ENCODE results near the gene NEMP1.
"Not testable (repeated sequence)": the region's sequence is repeated elsewhere in the genome, so short reads cannot be mapped to it uniquely, and the experiment has no call there.

NEMP1 gene

GRCh38 chr12:57031138-57031725 lies 47.4 kb downstream of the NEMP1 start:
- DNase-seq = no peak

DNA sequence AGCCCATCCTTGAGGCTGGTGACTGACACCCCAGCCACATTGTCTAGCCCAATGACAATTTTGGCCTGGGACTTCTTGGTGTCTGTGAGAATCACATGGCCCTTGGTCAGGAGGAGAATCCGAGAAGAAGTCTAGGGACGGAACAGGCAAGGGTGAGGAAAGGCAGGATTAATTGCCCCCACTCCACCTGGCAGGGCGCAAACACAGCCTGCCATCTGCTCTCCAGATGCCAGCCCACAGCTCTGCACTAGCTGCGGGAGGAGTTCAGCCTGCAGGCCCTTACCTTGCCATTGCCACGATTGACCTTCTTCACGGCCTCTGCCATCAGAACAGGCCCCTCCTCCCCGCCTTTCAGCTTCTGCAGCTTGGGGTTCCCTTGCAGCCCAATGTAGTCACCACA lies 49.1 kb downstream of the NEMP1 start:
- no peak for DNase-seq

- DNase-seq = peak in 1 of 56 donors; percentile 22
These were observed 50.8 kb downstream of the NEMP1 start for GRCh38 chr12:57027805-57028153.

GRCh38 chr12:57027011-57027804 lies 51.4 kb downstream of the NEMP1 start:
- DNase-seq = peak in 1 of 56 donors; percentile 10

GRCh38 chr12:57025196-57025595 lies 53.4 kb downstream of the NEMP1 start:
- no peak for DNase-seq

GRCh38 chr12:57022324-57022723 lies 56.3 kb downstream of the NEMP1 start:
- DNase-seq = not testable (repeated sequence)

DNA sequence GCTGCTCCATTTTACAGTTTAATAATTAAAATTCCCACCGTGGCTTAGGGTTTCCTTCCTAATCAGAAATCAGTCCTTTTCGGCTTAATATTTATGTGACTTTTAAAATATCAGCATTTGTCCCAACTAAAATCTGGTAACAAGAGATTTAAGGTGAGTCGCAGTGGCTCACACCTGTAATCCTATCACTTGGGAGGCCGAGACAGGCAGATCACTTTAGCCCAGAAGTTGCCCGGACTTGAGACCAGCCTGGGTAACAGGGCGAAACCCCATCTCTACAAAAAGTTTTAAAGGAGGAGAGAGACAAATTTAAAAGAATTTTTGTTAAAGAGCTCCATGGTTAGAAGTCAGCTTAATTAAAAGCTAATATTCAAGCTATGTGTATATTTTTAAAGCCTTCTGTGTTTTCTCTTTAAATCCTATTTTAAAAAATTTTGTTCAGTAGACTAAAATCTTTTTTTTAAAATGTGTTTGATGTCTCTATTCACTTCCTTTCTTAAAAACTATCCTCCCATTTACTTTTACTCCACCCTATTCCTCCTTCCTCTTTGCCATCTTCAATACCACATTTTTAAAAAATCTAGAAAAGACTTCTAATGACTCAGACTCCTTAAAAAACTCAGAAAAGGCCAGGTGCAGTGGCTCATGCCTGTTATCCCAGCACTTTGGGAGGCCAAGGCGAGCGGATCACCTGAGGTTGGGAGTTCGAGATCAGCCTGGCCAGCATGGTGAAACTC lies 58.4 kb downstream of the NEMP1 start:
- no peak for DNase-seq

- DNase-seq = no peak
These were observed 59.7 kb downstream of the NEMP1 start for GRCh38 chr12:57018906-57019305.

DNA sequence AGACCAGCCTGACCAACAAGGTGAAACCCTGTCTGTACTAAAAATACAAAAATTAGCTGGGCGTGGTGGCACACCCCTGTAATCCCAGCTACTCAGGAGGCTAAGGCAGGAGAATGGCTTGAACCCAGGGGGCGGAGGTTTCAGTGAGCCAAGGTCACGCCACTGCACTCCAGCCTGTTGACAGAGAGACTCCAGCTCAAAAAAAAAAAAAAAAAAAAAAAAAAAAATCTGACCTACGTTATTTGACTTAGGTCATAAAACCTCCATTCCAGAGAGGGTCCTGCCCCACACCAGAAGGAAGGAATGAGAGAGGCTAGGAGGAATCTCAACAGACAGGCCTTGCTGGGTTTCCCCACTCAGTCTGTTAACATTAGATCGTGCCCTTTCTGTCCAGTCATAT lies 60.2 kb downstream of the NEMP1 start:
- DNase-seq = not testable (repeated sequence)

DNA sequence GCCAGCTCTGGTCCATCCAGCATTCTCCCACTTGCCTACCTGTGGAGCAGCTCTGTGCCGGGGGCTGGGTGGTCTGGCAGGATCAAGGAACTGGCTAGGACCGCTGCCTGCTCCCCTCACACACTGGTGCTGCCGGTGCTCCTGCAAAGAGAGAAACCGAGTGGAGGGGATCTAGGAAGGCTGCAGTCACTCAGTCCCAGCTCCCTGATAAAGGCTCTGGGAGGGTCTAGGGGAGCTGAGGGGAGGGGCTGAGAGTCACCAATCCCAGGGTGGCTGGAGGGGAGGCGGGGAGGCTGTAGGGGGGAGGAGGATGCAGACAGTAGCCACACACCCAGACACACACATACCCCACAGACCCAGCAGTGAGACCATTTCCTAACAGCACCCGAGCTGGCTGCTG lies 62.2 kb downstream of the NEMP1 start, which contains the start of gene TAC3:
Gene TAC3, minus strand, starts transcription at position 182 of the 400 bp plus-strand sequence. CDS start 732 bp downstream, outside the sequence.
- DNase-seq = no peak

GRCh38 chr12:57012600-57013465 lies 65.8 kb downstream of the NEMP1 start:
- DNase-seq = no peak

DNA sequence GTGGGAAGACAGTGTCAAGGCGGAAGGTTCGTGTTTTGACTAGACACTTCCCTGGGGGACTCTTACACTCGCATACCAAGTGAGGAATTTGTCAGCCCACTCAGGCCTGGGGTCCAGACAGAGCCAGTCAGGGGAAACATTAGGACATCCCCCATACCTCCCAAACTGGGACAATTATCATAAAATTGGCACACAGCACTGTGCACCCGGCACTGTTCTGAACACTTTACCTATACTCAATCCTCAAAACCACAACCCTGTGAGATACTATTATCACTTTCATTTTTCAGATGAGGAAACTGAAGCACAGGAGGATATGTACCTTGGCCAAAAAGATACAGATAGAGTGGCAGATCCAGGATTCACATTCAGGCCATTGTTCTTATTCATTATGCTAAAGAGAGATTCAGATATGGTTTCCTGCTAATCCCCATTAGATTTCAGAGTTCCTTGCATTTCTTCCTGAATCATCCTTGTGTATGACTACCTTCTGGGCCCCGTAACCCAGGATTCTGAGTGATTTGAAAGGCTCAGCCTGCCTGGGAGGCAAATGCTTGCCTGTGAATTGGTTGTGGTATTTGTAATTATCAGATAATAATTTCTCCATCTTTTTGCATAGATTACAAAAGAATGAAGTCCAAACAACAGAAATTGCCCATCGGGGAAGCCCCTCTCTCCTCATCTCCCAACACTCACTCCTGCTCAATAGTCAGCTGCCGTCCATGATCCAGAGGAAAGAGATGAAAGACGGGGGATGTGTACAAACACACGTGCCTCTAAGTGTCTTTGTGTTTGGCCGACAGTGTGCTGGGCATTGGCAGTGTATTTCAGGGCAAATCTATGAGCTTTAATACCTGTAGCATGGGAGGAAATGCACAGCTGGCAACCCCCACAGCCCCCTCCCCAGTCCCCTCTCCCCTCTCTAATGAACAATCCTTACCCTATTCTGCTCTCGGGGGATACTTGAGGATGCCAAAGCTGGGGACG lies 66.9 kb downstream of the NEMP1 start:
- DNase-seq = no peak

DNA sequence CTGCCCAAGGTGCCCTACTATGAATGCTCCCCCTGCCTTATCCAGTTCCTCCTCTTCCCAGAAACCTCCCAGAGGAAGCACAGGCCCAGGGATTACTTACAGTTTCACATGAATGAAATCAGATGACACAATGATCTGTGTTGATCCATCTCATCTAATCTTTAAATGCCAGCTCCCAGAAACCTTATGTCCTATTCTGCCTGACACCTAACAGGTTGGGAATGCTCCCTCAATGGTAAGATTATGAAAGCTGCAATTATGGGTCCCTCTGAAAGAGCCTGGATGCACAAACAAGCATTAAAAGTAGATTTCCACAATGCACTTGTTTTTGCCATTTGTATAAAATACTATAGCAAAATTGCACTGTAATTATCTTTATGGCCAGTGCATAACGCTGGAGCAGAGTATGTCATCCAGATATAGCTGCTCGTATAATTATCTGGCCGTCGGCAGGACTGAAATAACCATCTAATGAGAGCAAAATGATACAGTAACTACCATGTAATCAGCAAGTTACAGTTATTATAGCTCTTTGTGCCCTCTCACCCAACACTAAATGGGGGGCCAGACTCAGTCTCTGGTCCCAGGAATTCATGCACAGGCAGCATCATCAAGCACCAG lies 67.9 kb downstream of the NEMP1 start:
- no peak for DNase-seq

DNA sequence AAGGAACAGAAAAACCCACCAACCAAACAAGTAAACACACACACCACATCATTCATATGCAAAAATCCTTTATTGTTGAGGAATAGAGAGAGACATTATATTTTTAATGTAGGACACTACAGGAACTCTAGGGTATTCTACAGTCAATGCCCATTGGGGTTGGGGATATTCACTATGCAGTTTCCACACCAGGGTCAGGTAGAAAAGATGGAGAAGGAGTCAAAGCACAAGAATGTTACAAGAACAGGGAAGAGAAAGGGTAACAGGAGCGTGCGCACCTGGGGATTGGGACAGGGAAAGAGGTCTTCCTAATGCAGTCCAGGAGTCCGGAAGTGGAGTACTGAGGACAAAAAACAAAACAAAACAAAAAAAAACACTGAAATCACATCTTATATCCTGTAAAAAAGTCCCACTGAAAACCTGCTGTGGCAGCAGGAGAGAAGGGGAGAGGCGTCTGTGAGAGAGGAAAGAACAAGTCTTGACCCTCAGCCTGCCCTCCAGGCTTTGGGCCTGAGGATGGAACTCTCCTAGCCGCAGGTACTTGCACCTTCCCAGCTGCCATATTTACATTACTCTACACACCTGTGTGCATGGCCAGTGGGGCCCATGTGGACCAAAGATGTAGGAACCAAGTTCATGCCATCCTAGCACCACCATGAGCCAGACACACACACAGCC lies 68.5 kb downstream of the NEMP1 start:
- DNase-seq = no peak

GRCh38 chr12:57008178-57008577 lies 70.4 kb downstream of the NEMP1 start:
- DNase-seq = peak in 1 of 56 donors; percentile 61

- no peak for DNase-seq
These were observed 71.6 kb downstream of the NEMP1 start for GRCh38 chr12:57006809-57007475.

- DNase-seq = peak in 35 of 56 donors; percentile 11 to 70 (median 36)
These were observed 72.4 kb downstream of the NEMP1 start, which contains the start of gene ZBTB39 for GRCh38 chr12:57005980-57006808. Gene ZBTB39 (minus strand): TSS chr12:57006546. CDS start chr12:57004917, 1,629 bp downstream.

All from amygdala (tissue), 56 donors.